ENCODE measurements around the gene GPAT2.
"Not testable (repeated sequence)": the region's sequence is repeated elsewhere in the genome, so short reads cannot be mapped to it uniquely, and the experiment has no call there.

GPAT2 gene

DNA sequence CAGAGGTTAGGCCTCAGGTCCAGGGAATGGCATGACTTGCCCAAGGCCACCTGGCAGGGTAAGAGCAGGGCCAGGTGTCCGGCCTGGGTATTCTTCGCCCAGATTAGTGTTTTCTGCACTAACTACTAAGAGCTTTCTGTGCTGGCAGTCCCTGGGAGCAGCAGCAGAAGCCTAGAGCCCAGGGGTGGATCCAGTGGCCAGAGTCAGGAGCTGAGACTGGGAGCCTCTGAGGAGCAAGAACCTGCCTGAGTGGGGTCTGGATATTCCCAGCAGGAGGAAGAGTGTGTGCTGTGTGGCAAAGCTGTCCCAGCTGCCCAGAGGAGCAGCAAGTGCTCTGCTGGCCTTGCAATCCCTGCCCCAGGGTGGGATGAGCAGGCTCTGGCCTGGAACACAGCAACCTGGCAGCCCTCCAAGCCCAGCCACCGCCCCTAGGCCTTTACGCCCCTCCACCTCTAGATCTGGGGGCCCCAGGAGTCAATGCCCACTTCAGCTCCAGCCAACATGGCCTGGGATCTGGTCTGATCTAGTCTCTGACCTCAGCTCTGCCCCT is 30.7 kb upstream of the GPAT2 start:
- DNase-seq (ENCODE audit: low spot score): no peak

DNA sequence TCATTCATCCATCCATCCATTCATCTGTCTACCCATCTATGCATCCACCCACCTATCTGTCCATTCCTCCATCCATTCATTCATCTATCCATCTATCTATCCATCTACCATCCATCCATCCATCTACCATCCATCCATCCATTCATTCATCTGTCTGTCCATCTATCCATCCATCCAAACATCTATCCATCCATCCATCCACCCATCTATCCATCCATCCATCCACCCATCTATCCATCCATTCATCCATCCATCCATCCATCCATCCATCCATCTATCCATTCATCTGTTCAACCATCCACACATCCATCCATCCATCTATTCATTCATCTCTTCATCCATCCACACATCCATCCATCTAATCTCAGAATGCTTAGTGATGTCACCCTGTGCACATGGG is 30.0 kb upstream of the GPAT2 start:
- not testable (repeated sequence) for DNase-seq (ENCODE audit: low spot score)

DNA sequence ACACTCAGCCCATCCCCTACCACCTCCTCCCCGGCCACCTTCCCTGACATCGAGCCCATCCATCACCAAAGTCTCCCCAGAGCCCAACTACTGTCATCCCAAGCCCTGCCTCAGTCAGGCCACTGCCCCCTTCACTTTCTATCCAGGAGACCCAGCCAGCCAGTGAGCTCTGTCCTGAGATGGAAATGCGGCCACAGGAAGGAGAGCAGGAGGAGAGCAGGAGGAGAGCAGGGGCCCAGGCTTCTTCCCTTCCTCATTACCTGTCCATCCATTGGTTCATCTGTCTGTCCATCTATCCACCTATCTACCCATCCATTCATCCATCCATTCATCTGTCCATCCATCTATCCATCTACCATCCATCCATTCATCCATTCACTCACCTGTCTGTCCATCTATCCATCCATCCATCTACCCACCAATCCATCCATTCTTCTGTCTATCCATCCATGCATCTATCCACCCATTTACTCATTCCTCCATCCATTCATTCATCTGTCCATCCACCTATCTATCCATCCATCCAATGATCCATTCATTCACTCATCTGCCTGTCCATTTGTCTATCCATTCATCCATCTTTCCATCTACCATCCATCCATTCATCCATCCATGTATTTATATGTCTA is 29.4 kb upstream of the GPAT2 start:
- not testable (repeated sequence) for DNase-seq (ENCODE audit: low spot score)

DNA sequence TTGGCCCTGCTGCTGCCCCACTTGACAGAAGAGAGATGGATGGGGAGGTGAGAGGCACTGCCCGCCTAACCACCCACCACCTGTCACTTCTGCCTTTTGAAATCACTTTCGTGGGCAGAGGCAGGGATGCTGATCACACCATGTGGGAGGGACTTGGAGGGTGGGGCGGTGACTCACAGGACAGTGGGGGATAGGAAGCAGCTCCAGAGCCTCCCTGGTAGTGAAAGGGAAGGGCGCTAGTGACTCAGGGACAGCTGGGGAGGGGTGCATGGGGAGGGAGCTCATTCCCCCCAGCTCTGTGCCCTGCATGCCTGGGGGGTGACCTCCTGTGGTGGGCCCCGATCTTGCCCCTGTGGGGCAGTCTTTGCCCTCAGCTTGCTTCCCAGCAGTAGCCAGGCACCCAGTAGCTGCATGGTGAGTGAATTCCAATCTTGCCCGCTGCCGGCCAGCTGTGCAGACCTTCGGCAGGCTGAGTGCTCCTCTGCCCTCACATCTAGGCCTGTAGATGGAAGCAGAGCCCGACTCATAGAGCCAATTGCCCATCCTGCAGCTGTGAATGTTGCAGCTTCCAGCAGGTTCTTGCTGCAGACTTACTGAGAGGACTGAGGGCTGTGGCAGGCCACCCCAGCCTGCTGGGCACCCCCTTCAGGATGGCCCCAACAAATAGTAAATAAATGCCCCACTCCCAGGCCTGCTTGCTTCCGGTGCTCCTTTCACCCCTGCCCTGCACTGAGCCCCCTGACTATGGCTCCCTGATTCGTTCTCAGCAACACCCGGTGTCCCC is 28.6 kb upstream of the GPAT2 start:
- DNase-seq (ENCODE audit: low spot score): not testable (repeated sequence)

DNA sequence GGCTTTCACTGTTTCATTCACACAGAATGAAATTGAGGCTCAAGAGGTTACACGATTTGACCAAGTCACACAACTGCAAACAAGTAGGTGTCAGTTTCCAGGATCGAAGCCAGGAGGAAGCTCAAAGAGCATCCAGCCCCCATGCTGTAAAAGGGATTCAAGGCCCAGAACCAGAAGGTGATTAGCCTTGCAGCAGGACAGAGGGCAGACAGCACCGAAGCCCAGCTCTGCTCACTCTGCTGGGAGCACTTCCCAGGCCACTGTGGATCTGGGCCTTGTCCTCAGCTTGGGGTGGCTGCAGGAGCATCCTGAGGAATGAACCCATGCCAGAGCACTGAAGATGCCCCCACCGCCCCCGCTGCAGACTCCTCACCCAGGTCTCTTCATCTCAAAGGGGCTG is 27.8 kb upstream of the GPAT2 start:
- not testable (repeated sequence) for DNase-seq (ENCODE audit: low spot score)

DNA sequence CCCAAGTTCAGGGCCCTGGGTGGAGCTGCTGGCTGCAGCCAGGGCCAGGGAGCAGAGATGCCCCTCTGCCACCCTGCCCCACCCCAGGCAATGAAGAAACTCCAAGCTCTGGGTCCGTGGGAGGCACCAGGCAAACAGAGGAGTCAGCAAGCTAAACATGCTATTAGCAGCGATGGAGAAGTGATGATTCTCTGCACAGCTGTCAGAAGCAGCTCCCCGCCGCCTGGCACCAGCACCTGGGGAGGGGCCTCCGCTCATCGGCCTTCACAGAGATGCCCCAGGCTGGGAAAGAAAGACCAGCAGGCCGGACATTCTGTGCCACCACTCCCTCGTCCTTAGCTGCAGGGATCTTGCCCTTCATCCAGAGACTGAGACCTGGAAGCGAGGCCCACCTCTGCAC is 27.2 kb upstream of the GPAT2 start:
- DNase-seq (ENCODE audit: low spot score): not testable (repeated sequence)

DNA sequence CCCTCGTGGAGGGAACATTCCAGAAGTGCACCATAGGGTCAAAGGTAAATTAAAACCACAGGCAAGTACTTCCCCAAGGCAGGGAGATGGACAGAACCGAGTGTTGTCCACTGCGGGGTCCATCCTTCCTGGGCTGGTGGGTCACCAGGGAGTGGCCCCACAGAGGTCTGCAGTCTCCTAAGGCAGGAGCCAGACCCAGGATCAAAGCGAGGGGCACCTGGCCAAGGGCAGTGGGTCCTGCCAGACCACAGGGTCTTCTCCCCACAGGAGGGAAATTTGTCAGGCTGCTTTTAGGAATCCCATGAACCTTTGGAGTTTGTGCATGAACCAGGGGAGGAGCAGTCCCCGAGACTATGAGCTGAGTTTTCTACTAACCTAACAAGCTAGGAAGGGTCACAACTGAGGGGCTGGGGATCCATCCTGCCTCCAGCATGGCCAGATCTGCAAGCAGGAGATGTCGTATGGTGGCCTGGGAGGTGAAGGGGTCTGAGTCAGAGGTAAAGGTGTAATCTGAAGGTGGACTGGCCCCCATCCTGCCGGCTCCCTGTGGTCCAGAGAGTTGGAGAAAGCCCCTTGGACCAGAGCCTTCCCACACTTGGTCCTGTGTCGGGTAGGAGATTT is 26.6 kb upstream of the GPAT2 start:
- not testable (repeated sequence) for DNase-seq (ENCODE audit: low spot score)

DNA sequence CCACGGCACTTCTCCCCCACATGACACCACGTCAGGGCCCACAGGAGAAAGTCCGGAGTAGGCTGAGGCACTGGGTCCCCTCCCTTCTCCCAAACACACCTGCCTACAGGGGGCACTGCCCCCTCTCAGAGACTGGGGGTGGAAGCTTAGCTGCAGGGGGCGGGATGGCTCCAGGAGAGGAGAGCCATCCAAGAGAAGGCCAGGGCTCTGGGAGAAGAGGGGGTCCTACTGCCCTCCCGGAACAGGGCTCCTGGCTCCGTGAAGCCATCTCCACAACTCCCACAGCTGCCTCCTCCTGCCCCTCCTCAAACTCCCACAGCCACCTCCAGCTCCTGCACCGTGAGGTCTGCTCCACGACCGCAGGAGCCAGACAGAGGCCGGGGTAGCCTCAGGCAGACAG is 25.6 kb upstream of the GPAT2 start:
- not testable (repeated sequence) for DNase-seq (ENCODE audit: low spot score)

DNA sequence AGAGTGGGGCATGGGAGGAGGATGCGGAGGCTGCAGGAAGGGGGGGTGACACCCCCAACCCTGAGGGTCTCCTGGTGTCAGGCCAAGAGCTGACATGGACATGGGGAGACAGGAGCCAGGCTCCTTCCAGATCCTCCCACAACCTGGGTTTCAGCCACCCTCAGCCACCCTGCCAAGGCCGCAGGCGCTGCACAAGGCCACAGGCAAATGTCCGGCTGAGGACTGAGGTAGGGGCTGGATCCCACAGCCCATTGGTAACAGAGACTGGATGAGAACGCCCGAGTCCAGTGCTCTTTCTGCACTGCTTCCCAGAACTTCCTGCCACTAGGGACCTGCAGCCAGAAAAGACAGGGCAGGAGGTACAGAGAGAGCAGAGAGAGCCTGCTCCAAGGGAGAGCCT is 24.7 kb upstream of the GPAT2 start:
- DNase-seq (ENCODE audit: low spot score): not testable (repeated sequence)

DNA sequence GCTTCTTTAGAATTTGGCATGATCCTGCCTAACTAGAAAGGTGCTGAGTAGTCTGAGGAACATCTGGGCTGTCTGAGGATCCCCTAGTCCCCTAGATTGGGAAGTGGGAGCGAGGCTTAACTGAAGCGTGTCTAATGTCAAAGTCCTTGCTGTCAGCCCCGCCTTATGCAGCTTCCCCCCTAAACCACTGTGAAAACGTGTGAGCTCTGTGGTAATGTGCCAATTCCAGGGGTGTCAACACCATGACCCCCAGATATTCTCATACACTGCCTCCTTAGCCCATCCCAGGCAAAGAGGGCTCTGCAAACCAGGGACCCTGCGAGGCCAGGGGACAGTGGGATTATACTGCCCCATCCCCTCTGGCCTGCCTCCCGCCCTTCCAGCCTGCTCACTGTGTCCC is 21.1 kb upstream of the GPAT2 start:
- not testable (repeated sequence) for DNase-seq (ENCODE audit: low spot score)

DNA sequence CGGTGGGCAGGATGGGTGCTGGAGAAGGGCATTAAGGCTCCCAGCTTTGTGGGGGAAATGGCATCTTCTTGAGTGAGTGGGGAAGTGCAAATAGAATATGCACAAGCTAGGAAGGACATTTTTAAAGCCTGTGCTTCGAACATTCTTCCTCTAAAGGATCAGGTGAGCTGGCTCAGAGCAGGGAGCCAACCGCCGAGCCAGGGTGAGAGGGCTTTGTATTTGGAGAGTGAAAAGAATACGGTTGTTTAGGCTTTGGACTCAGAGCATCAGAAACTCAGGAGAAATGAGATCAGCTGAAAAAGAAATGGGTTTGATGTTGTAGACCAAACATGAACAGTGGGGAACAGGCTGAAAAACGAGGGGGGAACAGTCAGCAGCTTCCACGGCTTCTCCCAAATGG is 19.8 kb upstream of the GPAT2 start:
- not testable (repeated sequence) for DNase-seq (ENCODE audit: low spot score)

DNA sequence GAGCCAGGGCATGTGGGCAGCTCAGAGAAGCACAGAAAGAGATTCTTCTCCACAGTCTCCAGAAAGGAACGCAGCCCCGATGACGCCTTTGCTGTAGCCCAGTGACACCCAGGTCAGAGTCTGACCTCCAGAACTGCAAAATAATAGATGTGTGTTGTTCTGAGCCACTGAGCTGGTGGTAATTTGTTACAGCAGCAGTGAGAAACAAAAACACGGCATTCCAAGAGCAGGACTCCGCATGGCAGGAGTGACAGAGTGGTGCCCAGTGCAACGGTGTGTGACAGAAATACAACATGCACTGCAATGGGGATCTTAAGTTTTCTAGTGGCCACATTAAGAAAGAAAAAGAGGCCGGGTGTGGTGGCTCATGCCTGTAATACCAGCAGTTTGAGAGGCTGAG is 18.7 kb upstream of the GPAT2 start:
- not testable (repeated sequence) for DNase-seq (ENCODE audit: low spot score)

DNA sequence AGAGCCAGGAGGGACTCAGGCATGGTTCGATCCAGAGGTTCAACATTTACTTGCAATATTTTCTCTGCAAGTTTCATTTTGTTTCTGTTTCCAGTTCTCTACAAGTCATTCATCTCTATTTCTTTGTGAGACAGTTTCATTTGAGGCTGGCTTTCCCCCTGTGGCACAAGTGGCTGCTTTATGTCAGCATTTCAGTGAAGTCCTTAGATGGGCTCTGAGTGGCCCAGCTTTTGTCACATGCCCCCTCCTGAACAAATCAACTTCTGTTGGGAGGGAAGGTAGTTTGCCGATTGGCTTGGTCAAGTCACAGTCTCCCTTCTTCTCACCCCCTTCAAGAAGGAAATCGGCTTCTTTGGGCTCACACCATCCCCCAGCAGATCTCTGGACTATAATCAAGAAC is 17.9 kb upstream of the GPAT2 start:
- not testable (repeated sequence) for DNase-seq (ENCODE audit: low spot score)

DNA sequence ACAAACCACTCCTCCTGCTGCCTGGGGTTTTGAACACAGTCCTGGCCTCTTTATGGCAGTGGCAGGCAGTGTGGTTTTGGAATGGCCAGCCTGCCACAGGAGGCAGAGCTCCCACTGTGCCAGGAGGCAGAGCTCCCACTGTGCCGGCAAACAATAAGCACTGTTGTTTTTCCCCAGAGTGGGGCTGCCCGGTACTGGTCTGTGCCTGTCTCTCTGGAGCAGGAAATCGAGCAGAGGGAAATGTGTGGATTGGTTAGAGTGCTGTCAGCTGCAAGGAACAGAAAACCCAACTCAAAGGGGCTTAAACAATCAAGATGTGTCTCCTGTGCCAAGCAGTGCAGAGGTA is 15.2 kb upstream of the GPAT2 start:
- DNase-seq (ENCODE audit: low spot score): not testable (repeated sequence)

DNA sequence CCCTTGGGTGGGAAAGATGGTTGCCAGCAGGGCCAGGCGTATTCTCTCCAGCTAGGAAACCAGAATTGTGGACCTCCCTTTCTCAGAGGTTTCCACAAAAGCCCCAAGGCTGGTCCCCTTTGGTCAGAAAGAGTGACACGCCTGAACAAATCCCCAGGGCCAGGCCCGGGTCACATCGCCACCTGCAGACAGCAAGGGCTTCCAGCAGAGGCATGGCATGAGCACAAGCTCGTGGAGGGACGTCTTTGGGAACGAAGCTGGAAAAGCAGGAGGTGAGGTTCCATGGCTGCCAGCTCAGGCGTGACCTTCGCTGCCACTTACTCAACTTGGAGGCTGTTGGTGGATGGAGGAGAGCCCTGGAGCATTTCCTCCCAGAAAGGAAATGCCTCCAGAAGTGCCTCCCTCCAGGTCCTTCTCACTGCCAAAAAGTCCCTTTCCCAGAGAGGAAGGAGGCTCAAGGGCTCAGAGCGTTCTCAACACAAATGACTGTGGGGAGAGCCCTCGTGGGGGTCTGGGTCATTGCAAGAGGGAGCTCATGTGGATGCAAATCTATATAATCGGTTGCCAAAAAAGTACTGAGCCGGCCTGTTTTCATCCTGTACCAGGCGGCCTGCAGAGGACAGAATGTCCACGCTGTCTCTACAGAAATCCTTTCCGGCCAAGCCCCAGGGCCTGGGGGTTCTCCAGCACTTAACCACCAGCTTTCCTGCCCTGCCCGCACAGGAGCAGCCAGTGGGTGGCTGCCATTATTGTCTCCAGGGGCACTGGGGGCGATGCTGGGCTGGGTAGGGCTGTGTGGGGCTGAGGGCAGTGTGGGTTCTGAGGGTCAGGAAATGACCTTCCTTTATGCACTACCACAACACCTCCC is 14.6 kb upstream of the GPAT2 start:
- DNase-seq (ENCODE audit: low spot score): not testable (repeated sequence)

DNA sequence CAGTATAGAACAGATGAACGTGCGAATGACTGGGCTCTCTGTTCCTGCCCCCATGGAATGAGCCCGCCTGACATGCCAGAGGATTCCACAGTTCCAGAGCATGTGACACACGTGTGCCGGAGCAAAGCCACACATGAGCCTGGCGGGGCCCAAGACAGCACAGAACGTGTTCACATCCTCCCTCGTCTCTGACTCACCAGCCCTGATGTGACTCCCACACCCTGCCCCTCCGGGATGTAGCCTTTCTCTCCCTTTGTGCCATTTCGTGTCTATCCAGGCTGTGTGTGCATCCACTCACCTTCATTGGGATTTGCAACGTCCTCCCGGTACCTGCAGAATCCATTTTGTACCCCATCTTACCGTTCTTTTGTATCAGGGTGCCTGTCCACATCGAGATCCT is 838 bp upstream of the GPAT2 start:
- not testable (repeated sequence) for DNase-seq (ENCODE audit: low spot score)

DNA sequence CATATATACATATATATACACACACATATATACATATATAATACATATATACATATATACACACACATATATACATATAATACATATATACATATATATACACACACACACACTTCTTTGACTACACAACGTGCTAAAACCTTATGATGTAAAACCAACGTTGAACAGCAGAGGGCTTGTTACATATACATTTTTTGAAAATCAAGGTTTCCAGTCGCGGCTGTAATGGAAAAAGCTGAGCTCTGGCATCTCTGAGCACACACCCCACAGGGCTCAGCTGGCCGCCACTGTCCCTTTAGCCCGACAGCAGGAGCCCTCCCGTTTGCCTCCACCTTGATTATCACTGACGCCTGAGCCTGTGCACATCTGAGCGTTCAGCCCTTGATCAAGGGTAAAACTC is 719 bp downstream of the GPAT2 start:
- DNase-seq (ENCODE audit: low spot score): not testable (repeated sequence)

DNA sequence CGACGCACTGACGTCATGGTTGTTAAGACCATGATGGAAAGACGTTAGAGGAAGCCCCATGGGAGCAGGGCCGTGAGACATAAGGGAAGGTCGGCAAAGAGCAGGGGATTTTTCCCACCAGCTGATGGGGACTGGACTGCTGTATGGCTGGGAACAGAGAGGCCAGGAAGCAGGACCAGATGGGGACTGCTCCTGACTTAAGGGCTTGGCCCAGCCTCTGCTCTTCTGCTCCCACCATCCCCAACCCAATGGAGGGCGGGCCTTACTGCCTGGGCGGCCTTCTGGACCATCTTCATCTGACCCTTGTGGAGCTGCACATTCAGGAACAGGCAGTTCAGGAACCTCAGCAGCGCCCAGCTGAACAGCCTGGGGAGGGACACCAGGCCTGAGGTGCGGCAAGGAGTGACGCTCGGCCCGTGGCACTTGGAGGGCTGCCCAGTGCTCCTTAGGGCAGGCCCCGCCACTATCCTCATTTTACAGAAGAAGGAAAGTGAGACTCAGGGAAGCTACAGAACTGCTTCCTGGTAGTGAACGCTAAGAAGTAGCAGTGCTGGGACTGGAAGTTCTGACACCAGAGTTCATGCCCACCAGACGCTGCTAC is 6.9 kb downstream of the GPAT2 start:
- not testable (repeated sequence) for DNase-seq (ENCODE audit: low spot score)

DNA sequence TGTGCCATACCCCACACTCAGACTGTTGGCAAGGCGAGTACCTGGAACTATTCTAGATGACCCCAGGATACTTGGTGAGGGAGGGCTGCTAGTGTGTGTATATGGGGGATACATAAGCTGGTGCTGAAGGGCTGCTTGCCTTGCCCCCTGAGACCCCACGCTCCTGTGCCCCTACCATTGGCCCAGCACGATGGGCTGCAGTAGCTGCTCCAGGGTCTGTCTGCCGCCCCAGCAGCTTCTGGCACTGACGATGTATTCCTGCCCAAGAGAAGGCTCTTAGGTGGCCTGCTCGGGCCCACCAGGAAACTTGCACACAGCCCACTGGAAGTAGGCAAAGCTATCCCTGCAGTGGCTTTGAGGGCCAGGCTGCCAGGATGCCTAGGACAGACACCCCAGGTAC is 9.0 kb downstream of the GPAT2 start:
- not testable (repeated sequence) for DNase-seq (ENCODE audit: low spot score)

DNA sequence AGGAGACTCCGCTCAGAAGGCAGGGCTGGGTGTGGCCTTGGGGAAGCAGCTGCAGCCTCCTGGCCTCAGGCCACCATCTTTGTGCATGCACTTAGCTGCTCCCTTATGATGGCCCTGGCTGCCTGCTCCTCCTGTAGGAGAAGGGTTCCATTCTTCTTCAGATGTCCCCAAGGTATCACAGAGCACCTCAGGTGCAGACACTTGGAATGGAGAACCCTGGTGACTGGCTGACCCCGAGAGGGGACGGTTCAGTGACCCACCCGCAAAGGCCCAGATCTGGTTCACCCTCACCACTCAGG is 9.6 kb downstream of the GPAT2 start:
- DNase-seq (ENCODE audit: low spot score): no peak

DNA sequence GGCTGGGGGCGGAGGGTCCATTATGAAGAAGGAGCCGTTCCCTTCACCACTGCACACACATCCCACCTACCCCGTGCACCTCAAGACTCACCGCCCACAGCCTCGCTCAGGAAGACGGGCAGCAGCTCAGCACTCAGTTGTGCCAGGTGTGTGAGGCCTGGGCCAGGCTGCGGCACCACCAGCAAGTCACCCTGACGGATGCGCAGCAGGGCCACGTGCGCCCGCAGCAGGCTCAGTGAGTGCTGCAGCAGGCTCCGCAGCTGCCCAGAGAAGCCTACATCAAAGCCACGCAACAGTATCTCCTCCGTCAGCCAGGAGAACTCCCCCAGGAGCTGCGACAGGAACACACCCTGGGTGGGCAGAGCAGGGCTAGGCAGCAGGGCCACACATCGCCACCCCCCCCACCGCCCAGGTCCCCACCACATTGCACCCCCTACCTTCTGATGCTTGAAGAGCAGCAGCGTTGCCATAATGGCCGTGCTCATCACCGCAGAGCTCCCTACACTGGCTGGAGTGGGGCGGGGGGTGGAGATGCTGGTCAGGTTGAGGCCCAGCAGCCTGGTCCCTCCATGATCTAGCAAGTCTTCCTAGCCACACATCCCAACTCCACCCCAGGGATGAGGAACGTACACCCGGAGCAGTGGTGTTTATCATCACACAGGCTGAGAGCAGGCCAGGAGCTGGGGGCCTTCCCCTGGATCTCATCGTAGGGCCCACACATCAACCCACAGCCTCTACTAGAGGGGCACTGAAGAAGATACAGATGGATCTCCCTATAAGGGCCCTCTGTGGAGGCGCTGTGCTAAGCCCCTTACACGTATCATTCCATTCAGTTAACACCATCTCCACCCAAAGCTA is 10.2 kb downstream of the GPAT2 start:
- no peak for DNase-seq (ENCODE audit: low spot score)
